CD4-positive, alpha-beta T cell treated with Interleukin-1 beta for 1 hour (primary cell): Measurements from ENCODE around the gene CNPY1.
"Not testable (repeated sequence)": the region's sequence is repeated elsewhere in the genome, so short reads cannot be mapped to it uniquely, and the experiment has no call there.

Source experiments
- DNase-seq, 2 donors: peaks; one replicate each; pipeline ENCODE4 v3.0.0-alpha.2; 2020 to 2022

The CNPY1 gene

DNA sequence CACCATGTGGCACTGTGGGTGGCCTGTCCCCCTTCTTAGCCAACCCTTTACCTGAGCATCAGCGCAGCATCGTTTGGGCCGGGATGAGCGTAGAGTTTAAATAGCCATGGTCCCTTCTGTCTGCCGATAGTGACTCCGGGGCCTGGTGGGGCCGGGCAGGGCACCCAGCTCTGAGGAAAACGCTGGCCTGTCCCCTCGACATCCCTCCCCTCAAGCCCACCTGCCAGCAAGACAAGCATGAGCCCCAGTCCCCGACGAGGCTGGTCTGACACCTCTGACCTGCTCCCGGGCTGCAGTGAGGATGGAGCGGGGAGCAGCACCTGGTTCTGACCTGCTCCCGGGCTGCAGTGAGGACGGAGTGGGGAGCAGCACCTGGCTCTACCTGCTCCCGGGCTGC is 31.1 kb upstream of the CNPY1 start:
- no peak for DNase-seq

DNA sequence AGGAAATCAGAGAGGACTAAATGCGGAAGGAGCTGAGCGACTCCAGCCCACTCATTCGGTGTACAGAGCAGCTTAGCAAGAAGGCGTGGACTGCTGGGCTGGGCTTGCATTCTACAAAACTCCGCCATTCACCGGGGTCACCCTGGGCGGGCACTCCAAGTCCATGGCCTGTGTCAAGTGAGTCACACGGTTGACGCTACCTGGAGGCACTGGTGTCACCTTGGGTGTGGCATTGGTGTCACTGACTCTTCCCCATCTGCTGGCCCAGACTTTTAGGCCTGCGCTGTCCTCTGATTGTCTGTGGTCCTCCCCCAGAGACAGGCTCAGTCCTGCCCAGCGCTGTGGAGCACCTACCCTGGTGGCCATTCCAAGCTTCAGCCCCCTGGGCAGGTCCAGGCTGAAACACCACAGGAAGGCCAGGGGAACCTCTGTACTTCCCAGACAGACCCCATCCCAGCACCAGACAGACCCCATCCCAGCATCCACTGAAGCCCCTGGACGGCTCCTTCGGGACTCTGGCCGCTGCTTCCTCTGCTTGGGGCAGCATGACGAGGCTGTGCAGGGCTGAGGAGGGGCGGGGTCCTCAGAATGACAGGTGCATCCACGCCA is 30.6 kb upstream of the CNPY1 start:
- no peak for DNase-seq

DNA sequence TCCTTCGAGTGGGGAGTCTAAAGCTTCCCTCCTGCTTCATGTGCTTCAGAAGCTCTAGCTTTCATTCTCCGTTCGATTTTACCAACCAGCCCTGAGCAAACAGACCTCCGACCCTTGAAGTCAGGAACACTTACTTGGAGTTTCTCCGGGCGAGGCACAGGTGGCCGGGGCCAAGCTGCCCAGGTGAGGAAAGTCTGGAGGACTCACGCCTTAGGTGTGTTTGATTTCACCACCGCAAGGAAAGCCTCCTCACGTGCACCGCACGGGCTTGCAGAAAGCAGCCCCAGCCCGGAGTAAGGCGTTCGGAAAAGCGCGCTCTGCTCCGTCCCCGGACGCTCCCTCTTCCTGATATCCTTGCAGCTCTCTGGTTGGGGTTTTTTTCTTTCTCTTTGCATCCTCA is 30.1 kb upstream of the CNPY1 start:
- no peak for DNase-seq

DNA sequence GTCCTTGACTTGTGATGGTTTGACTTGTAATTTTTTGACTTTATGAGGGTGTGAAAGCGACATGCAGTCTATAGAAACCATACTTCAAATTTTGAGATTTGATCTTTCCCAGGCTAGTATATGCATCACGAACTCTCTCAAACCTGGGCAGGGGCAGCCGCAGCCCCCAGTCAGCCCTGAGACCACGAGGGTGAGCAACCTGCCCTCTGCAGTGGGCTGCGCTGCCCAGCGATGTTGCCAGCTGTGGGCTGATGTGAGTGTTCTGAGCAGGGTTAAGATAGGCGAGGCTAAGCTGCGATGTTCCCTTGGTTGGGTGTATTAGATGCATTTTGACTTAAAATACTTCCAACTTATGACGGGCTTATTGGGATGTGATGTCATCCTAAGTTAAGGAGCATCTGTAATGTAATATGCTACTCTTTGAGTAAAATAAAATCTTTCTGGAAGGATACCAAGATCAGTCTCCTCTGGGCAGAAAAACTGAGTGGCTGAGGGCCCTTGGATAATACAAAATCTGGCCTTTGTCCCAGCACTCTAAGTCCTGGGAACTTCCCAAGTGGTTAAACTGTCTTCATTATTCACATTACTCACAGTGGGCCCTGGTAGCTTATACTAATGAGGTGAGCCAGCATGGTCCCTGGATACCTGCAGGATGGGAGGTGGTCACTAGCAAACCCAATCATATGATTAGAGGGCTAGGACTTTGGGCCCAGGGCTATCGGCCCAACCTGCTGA is 28.4 kb upstream of the CNPY1 start:
- DNase-seq: no peak

DNA sequence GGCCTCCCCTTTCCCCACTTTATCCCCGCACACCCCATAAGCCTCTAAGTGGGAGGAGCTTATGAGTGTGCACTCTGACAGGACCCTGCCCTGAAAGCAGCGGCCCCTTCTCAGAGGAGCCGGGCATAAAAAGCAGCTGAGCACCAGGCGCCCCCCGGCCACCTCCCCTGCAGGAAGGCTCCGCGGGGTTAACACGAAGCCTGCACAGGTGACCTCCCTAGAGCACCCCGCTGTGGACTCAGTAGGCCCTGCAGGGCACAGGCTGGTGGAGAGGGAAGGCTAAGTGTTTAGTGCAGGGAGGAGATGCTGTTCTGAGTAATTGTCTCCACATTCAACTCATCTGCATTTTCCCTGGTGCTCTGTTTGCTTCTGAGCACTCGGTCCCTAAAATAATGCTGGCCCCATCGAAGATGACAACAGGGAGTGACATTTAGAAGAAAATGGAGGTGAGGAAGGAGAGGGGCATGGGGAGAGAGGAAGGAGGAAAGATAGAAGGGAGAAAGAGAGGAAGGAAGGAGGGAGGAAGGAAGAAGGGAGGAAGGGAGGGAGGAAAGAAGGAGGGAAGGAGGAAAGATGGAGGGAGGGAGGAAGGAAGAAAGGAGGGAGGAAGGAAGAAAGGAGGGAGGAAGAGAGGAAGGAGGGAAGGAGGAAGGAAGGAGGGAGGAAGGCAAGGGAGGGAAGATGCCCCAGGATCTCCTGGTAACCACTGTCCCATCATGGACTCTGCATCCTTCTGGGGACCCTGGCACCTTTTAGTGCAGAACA is 25.4 kb upstream of the CNPY1 start:
- DNase-seq: no peak

DNA sequence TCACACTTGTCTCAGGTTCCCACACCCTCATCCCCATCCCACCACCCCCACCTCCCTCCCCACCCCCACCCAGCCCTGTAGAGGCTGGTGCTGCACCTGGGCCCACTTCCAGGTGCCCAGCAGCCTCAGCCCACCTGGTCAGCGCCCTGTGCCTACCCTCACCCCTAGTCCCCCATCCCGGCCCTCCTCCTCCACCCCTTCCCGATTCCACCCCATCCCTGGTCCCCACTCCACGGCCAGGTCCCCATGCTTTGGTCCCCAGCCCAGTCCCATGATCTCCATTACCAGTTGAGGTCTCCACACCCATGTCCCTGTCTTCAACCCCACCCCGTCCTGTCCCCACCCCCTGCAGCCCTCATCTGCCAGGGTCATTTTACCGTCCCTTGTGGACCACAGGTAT is 24.6 kb upstream of the CNPY1 start:
- DNase-seq: no peak

DNA sequence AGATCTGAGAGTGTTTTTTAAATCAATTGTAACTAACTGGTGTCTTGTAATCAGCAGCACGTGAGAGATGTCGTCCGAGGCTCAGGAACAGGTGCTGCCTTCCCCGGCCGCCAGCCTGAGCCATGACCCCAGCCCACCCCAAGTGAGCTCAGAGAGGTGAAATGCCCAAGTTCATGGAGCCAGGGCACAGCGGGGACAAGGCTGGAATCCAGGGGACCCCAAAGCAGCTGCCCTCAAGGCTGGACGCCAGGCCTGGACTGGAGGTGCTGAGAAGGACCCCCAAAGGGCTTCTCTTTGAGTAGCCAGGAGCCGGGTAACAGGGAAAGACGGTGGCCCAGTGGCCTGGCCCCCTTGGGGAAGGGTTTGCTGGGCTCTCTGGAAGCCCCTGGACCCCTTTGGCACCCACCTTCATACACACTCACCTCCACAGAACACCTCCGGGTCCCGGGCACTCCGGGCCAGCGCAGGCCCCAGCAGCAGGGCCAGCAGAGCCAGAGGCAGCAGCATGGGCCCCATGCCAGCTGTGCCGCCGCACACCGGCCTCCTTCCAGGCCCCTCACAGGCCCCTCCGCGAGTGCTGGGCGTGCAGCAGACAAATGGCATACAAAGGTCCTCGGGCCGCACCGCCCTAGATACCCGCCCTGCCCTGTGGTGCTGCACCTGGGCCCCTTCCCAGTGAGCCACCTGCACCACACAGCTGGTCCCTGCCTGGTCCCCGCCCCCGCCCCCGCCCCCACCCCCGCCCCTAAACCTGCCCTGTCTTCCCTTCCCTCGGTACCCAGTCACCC is 24.0 kb upstream of the CNPY1 start:
- DNase-seq: no peak

DNA sequence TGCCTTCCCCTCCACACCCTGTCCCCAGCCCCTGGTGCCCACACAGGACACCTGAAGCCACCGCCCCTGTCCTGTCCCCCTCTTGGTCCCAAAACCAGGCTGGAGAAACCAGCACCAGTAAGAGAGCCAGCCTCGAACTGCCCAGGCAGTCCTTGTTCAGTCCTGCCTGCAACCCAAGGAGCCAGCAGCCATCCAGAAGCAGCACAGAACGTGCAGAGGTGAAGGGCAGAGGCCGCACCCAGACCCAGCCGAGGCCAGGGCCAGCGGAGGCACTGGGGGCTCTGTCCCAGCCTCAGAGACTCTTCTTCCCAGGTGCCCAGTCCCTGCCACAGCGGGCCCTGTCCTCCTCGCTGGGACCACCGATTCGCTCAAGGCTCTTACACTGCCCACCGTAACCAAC is 23.3 kb upstream of the CNPY1 start:
- no peak for DNase-seq

DNA sequence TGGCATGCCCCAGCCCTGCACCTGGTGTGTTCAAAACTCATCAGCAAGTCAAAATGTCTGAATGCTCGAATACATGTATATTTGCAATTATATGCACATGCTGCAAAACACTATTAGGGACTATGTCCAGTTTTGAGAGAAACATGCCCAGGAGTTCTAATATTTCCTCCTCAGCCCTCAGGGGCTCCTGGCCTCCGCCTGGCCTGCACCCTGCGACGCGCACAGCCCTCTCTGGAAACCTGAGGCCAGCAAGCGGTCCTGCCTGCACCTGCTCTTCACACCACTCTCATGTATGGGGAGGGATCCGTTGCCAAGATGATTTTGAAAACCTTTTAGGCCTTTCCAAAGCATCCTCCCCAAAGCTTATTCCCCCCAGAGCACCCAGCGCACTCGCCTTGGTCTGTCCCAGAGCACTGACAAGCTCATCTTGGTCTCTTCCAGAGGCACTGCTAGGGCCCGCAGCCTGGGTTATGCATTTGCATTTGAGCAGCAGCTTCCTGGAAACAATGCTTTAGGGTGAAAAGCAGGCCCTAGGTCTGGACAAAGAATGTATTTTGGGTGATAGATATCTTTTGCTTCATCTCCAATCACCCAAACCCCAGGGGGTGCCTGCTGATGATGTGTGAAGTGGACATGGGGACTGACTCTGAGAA is 22.6 kb upstream of the CNPY1 start:
- no peak for DNase-seq

DNA sequence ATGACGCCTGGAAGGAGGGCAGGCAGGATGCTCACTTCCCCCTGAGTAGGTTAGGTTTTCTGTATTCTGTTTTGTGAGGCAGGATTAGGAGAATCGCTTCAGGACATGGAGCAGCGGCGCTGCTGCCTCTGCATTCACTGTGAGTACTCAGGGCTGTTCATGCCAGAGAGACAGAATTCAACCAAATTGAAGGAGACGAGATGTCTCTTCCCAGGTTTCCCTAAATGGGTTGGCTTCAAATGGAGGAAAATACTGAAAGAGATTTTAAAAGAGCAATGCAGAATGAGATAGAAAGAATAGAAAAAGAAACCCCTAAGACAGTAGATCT is 21.9 kb upstream of the CNPY1 start:
- no peak for DNase-seq

DNA sequence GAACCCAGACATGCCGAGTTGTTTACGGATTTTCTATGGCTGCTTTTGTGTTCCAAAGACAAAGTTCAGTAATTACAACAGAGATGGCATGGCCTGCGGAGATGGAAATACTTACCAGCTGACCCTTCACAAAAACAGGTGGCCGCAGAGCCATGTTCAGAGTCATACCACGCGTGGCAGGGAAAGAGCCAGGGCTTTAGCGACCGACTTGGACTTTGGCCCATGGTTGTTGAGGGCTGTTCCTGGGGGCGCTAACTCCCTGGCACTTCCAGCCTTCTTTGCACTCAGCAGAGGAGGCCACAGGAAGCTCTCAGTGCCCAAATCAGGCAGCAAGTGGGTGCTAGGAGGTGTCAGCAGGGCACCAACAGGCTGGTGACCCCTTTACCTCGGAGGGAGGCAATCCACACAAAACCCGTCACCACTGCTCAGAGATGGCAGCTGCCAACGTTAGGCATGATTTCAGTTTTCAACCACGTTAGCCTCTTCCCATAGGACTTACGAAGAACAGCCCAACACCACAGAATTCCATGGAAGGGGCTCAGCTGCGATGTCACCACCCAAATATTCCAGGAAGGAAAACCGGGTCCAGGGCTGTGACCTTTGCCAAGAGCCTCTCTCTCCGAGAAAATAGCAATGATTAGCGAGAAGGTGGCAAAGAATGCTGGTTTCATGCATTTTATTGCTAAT is 21.4 kb upstream of the CNPY1 start:
- DNase-seq: no peak

DNA sequence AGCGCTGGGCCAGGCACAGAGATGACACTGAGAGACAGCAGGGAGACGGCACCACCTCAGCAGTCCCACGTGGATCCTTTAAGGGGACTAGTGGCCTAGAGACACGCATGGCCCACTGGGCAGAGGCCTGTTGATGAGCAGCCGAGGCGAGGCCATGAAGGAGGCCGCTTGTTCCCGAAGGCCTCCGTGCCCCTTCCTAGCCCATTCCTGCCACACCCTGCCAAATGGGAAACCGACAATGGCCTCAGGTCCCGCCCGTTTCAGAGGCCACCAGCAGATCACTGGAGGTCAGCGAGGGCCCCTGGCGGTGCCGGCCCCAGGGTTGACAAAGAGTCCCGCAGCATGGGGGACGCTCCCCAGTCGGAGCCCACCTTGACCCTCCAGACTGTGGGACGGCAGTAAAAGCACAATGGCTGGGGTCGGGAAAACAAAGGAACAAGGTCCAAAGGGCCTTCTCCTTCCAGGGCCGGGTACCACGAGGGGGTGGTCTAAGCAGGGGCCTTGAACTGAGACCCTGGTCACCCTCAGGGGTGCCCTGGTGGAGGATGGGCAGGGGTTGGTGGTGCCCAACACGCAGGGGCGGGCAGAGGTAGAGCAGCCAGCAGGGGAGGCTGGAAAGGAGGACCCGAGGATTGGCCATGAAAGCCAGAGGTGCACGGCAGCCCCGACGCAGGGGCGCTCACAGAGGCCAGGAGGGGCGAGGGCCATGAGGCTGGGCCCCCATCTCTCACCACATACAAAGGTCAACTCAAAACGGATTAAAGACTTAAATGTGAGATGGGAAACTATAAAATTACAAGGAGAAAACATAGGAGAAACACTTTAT is 19.9 kb upstream of the CNPY1 start:
- no peak for DNase-seq

DNA sequence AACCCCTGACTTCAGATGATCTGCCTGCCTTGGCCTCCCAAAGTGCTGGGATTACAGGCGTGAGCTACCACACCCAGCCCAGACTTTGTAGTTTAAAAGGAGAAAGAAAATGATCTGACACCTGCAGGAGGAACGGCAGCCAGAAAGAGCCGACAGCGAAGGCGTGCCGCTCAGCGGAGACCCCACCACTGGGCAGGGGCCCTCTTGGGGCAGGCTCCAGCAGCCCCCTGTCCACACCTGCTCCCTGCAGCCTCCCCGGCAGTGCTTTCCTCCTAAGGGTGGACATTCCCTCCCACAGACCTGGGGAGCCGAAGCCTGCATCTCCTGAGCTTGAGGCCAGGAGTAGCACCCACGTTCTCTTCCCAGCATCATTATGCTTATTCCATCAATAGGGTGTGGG is 19.2 kb upstream of the CNPY1 start:
- DNase-seq: no peak

DNA sequence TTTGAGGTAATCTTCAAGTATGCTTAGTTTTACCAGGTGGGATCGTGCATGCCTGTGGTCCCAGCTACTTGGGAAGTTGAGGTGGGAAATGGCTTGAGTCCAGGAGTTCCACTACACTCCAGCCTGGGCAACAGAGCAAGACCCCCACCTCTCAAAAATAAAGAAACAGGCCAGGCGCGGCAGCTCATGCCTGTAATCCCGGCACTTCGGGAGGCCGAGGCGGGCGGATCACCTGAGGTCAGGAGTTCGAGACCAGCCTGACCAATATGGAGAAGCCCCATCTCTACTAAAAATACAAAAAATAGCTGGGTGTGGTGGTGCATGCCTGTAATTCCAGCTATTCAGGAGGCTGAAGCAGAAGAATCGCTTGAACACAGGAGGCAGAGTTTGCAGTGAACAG is 16.6 kb upstream of the CNPY1 start:
- not testable (repeated sequence) for DNase-seq

DNA sequence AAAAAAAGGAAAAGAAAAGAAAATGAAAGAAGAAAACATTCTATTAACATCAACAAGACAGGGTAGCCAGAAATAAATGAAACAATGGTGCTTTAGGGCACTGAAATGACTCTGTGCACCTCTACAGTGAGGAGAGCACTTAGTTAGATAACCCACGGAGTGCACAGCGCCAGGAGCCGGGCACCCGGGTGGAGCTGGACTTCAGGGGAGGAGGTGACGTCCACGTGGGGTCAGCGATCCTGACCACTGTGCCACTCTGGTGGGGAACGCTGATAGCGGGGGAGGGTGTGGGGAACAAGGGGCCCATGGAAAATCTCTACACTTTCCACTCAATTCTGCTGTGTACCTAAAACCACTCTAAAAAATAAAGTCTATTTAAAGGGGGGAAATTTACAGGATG is 15.7 kb upstream of the CNPY1 start:
- no peak for DNase-seq

DNA sequence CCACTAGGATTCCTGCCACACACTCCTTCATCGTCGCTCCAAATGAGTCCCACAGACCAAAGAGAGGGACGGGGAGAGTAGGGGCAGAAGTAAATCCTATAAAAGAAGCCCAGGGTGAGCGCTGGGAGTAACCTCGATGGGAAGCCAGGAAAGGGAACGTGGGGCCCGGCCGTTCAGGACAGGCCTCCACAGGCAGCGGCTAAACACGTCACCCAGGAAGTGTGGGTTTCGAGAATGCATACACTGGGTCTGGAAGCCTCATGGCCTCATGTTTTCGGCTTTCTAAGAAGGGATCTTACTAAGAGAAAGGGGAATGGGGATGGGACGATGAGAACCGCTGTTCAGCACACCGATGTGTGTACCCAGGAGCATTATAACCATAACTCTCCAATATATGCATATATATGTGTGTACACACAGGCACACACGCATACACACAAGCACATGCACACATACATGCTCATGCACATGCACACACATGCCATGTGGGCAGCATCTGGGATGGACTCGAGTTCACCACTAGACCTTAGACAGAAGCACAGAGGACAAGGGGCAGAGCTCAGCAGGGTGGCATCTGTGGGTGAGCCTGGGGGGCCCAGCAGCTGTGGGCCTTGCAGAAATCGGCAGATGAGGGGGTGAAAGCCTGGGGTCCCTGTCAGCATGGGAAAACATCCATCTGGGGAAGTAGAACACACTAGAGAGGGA is 14.8 kb upstream of the CNPY1 start:
- DNase-seq: no peak

DNA sequence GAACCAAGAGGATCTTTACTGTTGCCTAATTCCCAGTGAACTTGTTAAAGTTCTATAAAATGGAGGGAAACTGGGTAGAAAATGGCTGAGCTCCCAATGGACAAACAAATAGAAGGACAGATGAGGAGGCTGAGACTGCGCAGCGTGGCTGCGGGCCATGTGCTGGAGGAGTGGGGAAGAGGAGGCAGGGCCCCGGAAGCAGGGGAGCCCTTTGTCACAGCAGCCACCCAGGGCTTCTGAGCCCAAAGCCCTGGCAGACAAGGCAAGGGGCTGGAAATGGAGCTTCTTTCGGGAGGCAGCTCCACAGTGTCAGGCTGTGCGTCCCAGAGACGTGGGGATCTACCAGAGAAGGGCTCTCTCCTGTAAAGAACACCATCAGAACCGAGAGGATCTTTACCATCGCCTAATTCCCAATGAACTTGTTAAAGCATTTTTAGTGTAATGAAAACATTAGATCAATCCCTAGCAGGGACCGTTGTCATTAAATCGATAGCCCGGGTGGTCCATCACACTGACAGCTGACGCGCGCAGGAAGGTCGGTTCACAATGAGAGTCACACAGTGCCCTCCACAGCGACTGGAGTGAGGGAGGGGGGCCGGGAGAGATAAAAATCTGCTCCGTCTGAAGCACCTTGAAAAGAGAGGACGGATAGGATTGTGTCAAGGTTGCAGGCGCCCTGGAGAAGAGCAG is 14.0 kb upstream of the CNPY1 start:
- DNase-seq: no peak

DNA sequence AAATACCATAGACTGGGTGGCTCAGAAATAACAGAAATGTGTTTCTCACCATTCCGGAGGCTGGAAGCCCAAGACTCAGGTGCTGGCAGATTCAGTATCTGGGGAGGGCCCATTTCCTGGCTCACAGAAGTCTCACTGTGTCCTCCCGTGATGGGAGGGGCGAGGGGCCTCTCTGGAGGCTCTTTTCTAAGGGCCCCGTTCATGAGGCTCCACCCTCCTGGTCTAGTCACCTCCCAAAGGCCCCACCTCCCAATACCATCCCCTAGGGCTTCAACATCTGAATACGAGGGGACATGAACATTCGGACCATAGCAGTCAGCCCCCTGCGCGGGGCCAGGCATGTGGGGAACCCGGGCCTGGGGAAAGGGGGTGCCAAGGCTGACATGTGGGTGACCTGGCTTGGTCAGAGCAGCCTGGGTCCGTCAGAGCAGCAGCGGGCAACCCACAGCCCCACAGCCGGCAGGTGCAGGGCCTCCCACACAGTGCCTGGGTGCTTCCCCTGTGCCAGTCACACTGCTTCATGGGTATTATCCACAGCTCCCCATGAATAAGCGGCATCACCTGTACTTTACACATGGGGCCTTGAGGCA is 13.3 kb upstream of the CNPY1 start:
- no peak for DNase-seq

DNA sequence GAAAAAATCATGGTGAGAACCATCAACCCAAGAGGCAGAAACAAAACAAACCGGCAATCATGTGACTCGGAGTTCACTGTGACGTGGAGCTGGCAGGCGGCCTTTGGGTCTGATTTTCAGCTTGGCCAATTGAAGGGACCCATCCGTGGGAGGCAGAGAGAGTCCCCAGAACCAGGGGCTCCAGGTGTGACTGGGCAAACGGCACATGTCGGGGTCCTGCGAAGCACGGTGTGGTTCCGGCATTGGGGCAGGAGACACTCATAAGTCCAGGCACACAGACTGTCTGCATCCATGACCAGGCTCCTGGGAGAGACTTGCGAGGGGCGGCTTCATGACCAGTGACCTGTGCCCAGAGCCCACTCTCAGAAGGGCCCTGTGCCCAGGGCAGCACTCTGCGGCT is 12.6 kb upstream of the CNPY1 start:
- no peak for DNase-seq

DNA sequence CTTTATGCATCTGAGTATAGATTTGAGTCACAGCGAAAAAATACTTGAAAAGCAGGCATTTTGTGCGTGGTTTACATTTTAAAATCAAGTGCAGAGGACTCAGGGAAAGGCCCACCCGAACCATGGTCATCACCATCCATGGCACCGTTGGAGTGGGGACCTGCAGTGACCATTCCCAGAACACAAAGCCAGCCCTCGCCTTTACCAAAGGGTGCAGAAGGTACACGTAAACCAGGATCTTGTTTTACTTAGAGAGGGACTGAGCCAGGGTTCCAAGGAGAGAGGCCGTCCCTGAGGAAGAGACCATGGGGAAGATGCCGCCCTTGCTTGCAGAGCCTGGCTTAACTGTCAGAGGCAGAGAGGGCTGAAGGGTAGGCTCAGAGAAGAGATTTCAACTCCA is 12.0 kb upstream of the CNPY1 start:
- no peak for DNase-seq
